Measurements from ENCODE around the gene CMTM6.
"Not testable (repeated sequence)": the region's sequence is repeated elsewhere in the genome, so short reads cannot be mapped to it uniquely, and the experiment has no call there.

CMTM6 gene

DNA sequence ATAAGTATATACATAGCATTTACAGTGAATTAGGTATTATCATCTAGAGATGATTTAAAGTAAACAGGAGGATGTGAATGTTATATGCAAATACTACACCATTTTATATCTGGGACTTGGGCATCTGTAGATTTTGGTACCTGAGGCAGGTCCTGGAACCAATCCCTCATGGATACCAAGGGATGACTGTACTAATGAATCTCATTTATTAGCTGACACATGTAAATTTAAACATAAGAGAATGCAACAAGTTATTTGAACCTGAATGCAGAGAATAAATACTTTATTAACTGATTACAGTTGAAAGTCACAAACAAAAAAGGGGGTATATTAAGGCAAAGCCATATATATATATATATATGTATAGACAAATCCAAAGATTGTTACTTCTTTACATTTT is 23.1 kb upstream of the CMTM6 start:
- Histone ChIP-seq H3K36me3 (ENCODE audit: insufficient read depth, low read length) (peaks cover 24% of the 10 kb centered on the region), H3K27ac (ENCODE audit: low read depth, low read length) (no peak overlapping the region), H3K27me3 (ENCODE audit: insufficient read depth, low read length) (no peaks in the 10 kb centered on the region), H3K4me1 (ENCODE audit: control insufficient read depth, insufficient read depth, low read length, unreplicated experiment) (no peaks in the 10 kb centered on the region), H3K4me3 (ENCODE audit: low read depth, low read length) (no peak overlapping the region), H2AFZ (ENCODE audit: low read length, unreplicated experiment) (no peak overlapping the region), H3K79me2 (ENCODE audit: control insufficient read depth, insufficient read depth, low read length, unreplicated experiment) (no peaks in the 10 kb centered on the region)

DNA sequence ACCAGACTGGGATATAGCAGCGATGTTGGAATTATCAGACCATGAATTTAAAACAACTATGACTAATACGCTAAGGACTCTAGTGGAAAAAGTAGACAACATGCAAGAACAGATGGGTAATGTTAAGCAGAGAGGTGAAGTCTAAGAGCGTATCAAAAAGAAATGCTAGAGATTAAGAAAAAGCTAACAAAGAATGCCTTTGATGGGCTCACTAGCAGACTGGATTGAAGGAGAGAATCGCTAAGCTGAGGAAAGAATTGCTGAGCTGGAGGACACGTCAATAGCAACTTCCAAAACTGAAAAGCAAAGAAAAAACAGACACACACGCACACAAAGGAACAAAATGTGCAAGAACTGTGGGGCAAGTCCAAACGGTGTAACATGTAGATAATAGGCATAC is 20.0 kb upstream of the CMTM6 start:
- Histone ChIP-seq H3K79me2 (ENCODE audit: control insufficient read depth, insufficient read depth, low read length, unreplicated experiment) (no peaks in the 10 kb centered on the region), H3K27ac (ENCODE audit: low read depth, low read length) (no peak overlapping the region), H3K4me1 (ENCODE audit: control insufficient read depth, insufficient read depth, low read length, unreplicated experiment) (no peaks in the 10 kb centered on the region), H2AFZ (ENCODE audit: low read length, unreplicated experiment) (no peak overlapping the region), H3K4me3 (ENCODE audit: low read depth, low read length) (no peak overlapping the region), H3K27me3 (ENCODE audit: insufficient read depth, low read length) (no peaks in the 10 kb centered on the region), H3K36me3 (ENCODE audit: insufficient read depth, low read length) (peaks cover 9% of the 10 kb centered on the region)

DNA sequence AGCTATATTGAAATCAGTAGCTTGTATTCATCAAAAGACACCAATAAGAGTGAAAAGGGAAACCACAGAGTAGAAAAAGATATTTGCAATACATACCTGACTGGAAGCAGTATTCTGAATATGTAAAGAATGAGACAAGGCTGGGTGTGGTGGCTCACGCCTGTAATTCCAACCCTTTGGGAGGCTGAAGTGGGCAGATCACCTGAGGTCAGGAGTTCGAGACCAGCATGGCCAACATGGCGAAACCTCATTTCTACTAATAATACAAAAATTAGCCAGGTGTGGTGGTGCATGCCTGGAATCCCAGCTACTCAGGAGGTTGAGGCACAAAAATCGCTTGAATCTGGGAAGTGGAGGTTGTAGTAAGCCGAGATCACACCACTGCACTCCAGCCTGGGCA is 16.3 kb upstream of the CMTM6 start:
- not testable (repeated sequence) for H3K4me3 ChIP-seq (ENCODE audit: low read depth, low read length); H3K27ac ChIP-seq (ENCODE audit: low read depth, low read length); H2AFZ ChIP-seq (ENCODE audit: low read length, unreplicated experiment); H3K4me1 ChIP-seq (ENCODE audit: control insufficient read depth, insufficient read depth, low read length, unreplicated experiment); H3K36me3 ChIP-seq (ENCODE audit: insufficient read depth, low read length); H3K27me3 ChIP-seq (ENCODE audit: insufficient read depth, low read length); H3K79me2 ChIP-seq (ENCODE audit: control insufficient read depth, insufficient read depth, low read length, unreplicated experiment)

DNA sequence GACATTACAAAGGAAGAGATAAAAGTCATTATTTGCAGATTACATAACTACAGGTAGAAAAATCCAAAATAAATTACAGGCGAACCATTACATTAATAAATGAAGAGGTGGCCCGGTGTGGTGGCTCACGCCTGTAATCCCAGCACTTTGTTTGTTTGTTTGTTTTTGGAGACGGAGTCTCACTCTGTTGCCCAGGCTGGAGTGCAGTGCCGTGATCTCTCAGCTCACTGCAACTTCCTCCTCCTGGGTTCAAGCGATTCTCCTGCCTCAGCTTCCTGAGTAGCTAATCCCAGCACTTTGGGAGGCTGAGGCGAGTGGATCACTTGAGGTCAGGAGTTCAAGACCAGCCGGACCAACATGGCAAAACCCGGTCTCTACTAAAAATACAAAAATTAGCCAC is 14.1 kb upstream of the CMTM6 start:
- not testable (repeated sequence) for H3K4me1 ChIP-seq (ENCODE audit: control insufficient read depth, insufficient read depth, low read length, unreplicated experiment); H2AFZ ChIP-seq (ENCODE audit: low read length, unreplicated experiment); H3K4me3 ChIP-seq (ENCODE audit: low read depth, low read length); H3K79me2 ChIP-seq (ENCODE audit: control insufficient read depth, insufficient read depth, low read length, unreplicated experiment); H3K36me3 ChIP-seq (ENCODE audit: insufficient read depth, low read length); H3K27ac ChIP-seq (ENCODE audit: low read depth, low read length); H3K27me3 ChIP-seq (ENCODE audit: insufficient read depth, low read length)

DNA sequence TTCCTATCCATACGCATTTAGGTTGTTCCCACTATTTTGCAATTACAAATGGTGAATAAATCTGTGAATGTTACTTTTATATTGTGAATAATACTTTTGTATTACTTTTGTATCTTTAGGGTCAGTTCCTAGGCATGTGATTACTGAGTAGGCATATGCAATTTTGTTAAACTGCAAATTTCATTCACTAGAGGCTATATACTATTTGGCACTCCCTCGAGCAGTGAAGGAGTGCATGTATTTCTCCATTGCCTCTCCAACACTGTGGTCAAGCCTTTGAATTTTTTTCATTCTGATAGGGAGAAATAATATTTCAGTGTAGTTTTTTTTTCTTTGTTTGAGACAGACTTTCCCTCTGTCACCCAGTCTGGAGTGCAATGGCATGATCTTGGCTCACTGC is 8.4 kb upstream of the CMTM6 start:
- Histone ChIP-seq H2AFZ (ENCODE audit: low read length, unreplicated experiment) (no peak overlapping the region), H3K27ac (ENCODE audit: low read depth, low read length) (no peak overlapping the region), H3K36me3 (ENCODE audit: insufficient read depth, low read length) (no peaks in the 10 kb centered on the region), H3K27me3 (ENCODE audit: insufficient read depth, low read length) (no peaks in the 10 kb centered on the region), H3K4me3 (ENCODE audit: low read depth, low read length) (no peak overlapping the region), H3K79me2 (ENCODE audit: control insufficient read depth, insufficient read depth, low read length, unreplicated experiment) (no peaks in the 10 kb centered on the region), H3K4me1 (ENCODE audit: control insufficient read depth, insufficient read depth, low read length, unreplicated experiment) (no peaks in the 10 kb centered on the region)

DNA sequence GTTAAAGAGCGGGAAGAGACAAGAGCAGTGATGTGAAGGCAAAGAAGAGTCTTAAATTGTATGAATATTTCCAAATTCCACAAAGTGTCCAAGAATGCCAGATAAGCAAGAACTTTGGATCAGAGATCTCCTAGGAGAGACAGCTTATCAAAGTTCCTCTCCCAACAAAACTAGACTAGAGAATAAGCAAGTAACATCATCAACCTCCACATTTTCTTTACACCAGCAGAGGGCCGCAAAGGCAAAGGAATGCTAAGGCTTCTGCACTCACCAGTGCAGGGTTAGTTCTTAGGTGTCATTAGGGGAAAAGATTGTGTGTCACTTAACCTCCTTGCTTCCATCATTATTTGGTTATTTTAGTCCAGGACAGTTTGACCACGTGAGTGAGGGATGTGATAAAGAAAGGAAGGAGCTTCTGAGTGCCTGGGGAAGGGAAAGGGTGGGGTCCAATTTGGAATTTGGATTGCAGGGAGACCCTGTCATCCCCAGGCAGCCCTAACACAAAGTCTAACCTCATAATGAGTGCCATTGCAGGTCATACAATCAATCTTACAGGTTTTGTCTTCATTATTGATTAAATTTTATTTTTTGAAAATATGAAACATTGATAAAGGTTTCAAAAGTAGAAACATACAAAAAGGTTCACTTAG is 7.5 kb upstream of the CMTM6 start:
- Histone ChIP-seq H2AFZ (ENCODE audit: low read length, unreplicated experiment) (no peak overlapping the region), H3K79me2 (ENCODE audit: control insufficient read depth, insufficient read depth, low read length, unreplicated experiment) (no peaks in the 10 kb centered on the region), H3K27me3 (ENCODE audit: insufficient read depth, low read length) (no peaks in the 10 kb centered on the region), H3K27ac (ENCODE audit: low read depth, low read length) (no peak overlapping the region), H3K4me1 (ENCODE audit: control insufficient read depth, insufficient read depth, low read length, unreplicated experiment) (no peaks in the 10 kb centered on the region), H3K4me3 (ENCODE audit: low read depth, low read length) (no peak overlapping the region), H3K36me3 (ENCODE audit: insufficient read depth, low read length) (no peaks in the 10 kb centered on the region)

DNA sequence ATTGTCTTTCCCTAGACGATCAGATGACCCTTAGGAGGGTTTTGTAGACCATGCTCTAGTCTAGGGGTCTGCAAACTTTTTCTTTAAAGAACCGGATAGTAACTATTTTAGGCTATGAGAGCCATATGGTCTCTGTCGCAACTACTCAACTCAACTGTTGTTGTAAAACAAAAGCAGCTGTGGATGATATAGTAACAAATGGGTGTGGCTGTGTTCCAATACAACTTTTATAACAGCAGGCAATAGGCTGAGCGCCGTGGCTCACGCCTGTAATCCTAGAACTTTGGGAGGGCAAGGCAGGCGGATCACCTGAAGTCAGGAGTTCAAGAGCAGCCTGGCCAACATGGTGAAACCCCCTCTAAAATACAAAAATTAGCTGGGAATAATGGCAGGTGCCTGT is 6.1 kb upstream of the CMTM6 start:
- Histone ChIP-seq H2AFZ (ENCODE audit: low read length, unreplicated experiment) (no peak overlapping the region), H3K36me3 (ENCODE audit: insufficient read depth, low read length) (no peaks in the 10 kb centered on the region), H3K27me3 (ENCODE audit: insufficient read depth, low read length) (no peaks in the 10 kb centered on the region), H3K4me1 (ENCODE audit: control insufficient read depth, insufficient read depth, low read length, unreplicated experiment) (no peaks in the 10 kb centered on the region), H3K4me3 (ENCODE audit: low read depth, low read length) (no peak overlapping the region), H3K27ac (ENCODE audit: low read depth, low read length) (no peak overlapping the region), H3K79me2 (ENCODE audit: control insufficient read depth, insufficient read depth, low read length, unreplicated experiment) (no peaks in the 10 kb centered on the region)

DNA sequence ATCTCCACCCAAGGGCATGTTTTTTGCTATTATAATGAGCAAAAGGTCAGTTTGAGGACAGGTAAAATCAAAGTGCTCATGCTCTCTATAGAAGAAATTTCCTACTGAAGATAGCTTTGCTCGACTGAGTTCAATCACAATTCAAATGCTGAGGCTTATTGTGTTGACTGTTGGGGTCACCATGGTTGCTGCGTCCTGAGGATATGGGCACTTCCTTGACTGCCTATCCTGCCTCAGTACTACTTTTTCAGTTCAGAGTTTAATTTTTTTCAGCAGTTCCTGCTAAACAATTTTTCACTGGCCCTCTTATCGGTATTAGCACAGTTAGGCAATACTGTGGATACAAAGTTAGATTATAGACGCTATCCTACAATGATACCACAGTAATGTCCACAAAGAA is 3.8 kb upstream of the CMTM6 start:
- Histone ChIP-seq H3K79me2 (ENCODE audit: control insufficient read depth, insufficient read depth, low read length, unreplicated experiment) (peaks cover 6% of the 10 kb centered on the region), H2AFZ (ENCODE audit: low read length, unreplicated experiment) (no peak overlapping the region), H3K4me3 (ENCODE audit: low read depth, low read length) (no peak overlapping the region), H3K27me3 (ENCODE audit: insufficient read depth, low read length) (no peaks in the 10 kb centered on the region), H3K36me3 (ENCODE audit: insufficient read depth, low read length) (no peaks in the 10 kb centered on the region), H3K4me1 (ENCODE audit: control insufficient read depth, insufficient read depth, low read length, unreplicated experiment) (no peaks in the 10 kb centered on the region), H3K27ac (ENCODE audit: low read depth, low read length) (no peak overlapping the region)

DNA sequence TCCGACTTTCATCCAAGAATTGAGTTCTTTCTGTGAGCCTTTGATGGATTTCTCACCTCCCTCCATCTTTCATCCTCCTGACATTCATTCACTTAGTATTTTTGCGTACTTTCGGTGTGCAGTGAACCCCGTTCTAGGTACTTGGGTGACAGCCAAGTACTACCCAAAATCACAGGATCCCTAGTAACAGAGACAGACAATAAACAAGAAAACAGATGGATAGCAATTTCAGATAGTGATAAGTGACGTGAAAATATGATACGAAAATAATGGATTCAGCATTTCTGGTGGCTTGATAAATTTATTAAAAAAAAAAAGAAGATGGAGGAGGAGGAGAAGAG is 264 bp upstream of the CMTM6 start:
- Histone ChIP-seq H3K27me3 (ENCODE audit: insufficient read depth, low read length) (no peaks in the 10 kb centered on the region), H3K36me3 (ENCODE audit: insufficient read depth, low read length) (no peaks in the 10 kb centered on the region), H2AFZ (ENCODE audit: low read length, unreplicated experiment) (peak overlapping the region; percentile 98), H3K4me1 (ENCODE audit: control insufficient read depth, insufficient read depth, low read length, unreplicated experiment) (peaks cover 8% of the 10 kb centered on the region), H3K27ac (ENCODE audit: low read depth, low read length) (peak overlapping the region; percentile 66), H3K4me3 (ENCODE audit: low read depth, low read length) (peak overlapping the region; percentile 90), H3K79me2 (ENCODE audit: control insufficient read depth, insufficient read depth, low read length, unreplicated experiment) (peaks cover 33% of the 10 kb centered on the region)

DNA sequence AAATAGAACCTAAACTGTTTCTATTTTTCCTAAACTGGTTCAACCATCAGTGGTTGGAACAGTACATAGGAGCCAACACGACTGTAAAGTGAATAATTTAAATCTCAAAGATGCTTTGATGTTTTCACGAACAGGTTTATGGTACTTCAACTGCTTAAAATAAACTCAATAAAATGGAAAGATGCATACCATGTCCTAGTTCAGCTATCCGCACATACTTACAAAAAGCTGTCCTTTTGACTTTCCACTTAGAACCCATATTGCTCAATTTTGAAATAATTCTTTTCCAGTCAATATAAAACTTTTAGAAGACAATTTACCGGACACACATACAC is 902 bp downstream of the CMTM6 start:
- Histone ChIP-seq H3K4me1 (ENCODE audit: control insufficient read depth, insufficient read depth, low read length, unreplicated experiment) (peaks cover 8% of the 10 kb centered on the region), H3K27ac (ENCODE audit: low read depth, low read length) (peak overlapping the region; percentile 85), H3K36me3 (ENCODE audit: insufficient read depth, low read length) (no peaks in the 10 kb centered on the region), H3K27me3 (ENCODE audit: insufficient read depth, low read length) (no peaks in the 10 kb centered on the region), H3K4me3 (ENCODE audit: low read depth, low read length) (peak overlapping the region; percentile 90), H2AFZ (ENCODE audit: low read length, unreplicated experiment) (no peak overlapping the region), H3K79me2 (ENCODE audit: control insufficient read depth, insufficient read depth, low read length, unreplicated experiment) (peaks cover 36% of the 10 kb centered on the region)

DNA sequence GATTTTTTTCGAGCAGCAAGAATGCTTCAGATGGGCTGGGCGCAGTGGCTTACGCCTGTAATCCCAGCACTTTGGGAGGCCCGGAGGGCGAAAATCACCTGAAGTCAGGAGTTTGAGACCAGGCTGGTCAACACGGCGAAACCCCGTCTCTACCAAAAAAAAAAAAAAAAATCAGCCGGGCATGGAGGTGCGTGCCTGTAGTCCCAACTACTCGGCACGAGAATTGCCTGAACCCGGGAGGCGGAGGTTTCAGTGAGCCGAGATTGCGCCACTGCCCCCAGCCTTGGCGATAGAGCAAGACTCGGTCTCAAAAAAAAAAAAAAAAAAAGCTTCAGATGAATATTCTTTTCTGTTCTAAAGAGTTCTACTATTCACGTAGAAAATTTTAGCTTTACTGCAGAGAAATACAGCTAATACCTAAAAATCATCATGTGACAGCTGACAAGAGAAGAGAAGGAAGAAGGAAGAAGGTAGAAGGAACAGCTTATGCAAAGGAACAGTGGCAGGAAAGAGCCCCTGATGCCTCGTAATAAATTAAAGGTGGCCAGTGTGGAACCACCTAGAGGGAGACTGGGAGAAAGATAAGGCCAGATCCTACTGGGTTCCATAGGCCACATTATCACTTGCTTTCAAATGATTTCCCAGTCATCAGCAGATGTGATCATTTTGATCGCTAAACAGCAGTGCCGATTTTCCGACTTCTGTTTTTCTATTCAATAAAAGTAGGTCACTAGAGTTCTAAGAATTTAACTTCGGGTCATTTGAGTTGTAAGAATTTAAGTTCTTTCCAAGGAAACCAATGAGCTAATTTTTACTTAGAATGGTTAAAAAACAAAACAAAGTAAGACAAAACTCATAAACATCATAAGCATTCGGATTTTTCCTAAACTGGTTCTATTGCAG is 1.5 kb downstream of the CMTM6 start:
- Histone ChIP-seq H2AFZ (ENCODE audit: low read length, unreplicated experiment) (no peak overlapping the region), H3K79me2 (ENCODE audit: control insufficient read depth, insufficient read depth, low read length, unreplicated experiment) (peaks cover 42% of the 10 kb centered on the region), H3K36me3 (ENCODE audit: insufficient read depth, low read length) (no peaks in the 10 kb centered on the region), H3K27me3 (ENCODE audit: insufficient read depth, low read length) (no peaks in the 10 kb centered on the region), H3K27ac (ENCODE audit: low read depth, low read length) (peak overlapping the region; percentile 85; the same call in 1 of the 2 replicates), H3K4me3 (ENCODE audit: low read depth, low read length) (peak overlapping the region; percentile 90), H3K4me1 (ENCODE audit: control insufficient read depth, insufficient read depth, low read length, unreplicated experiment) (peaks cover 8% of the 10 kb centered on the region)
